Femur (tissue), 1 donor: Measurements from ENCODE around the gene PPP1R12B.
"Not testable (repeated sequence)": the region's sequence is repeated elsewhere in the genome, so short reads cannot be mapped to it uniquely, and the experiment has no call there.

ENCODE experiments used
- DNase-seq: peaks from one replicate; pipeline ENCODE4 v3.0.0-alpha.2; 2017

The PPP1R12B gene

DNA sequence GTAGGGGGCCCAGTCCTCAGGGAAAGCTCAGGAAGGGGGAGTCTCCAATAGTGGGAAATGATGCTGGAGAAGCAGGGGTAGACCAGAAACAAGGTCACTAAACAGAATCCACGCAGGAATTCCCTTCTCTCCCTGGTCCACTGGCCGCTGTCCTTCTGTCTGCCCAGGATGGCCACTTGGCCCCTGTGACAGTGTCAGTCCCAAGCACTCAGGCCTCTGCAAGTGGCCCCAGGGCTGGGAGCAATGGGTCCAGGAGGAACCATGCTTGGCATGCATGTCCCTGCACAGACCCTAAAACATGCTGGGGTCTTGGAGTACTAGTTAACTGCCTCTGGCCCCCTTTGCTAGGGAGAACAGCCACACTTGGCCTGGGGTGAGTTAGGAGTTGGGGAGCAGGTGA, 271.5 kb downstream of the PPP1R12B start:
- not testable (repeated sequence) for DNase-seq

DNA sequence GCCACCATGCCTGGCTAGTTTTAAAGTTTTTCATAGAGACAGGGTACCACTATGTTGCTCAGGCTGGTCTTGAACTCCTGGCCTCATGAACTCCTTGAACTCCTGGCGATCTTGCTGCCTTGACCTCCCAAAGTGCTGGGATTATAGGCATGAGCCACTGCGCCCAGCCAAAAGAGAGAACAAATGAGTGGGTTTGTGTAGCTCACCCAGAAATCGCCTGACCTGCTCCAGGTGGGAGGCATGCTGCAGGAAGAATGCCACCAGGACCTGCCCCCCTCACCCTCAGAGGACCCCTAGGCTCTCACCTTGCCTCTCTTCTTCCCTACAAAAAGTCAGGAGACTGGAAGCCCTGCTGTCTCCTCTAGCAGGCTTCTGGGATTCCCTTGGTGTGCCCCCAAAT, 272.9 kb downstream of the PPP1R12B start:
- no peak for DNase-seq

DNA sequence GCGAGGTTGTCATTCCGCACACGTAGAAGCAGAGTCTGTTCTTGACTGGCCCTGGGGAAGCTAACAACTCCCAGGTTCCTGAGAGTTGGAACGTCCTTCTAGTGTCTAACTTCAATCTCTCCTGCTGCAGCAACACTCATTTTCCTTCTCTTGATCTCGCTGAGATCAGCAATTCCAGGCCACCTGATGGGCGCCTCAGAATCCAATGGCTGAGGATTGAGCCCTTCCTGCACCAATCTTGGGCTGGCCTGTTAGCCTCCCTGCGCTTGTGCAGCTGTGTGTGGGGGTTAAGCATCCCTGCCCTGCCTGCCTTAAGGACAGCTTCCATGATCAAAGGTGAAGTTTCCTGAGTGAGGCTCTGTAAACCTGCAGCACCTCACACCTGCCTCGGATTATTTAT, 273.9 kb downstream of the PPP1R12B start:
- DNase-seq: no peak

DNA sequence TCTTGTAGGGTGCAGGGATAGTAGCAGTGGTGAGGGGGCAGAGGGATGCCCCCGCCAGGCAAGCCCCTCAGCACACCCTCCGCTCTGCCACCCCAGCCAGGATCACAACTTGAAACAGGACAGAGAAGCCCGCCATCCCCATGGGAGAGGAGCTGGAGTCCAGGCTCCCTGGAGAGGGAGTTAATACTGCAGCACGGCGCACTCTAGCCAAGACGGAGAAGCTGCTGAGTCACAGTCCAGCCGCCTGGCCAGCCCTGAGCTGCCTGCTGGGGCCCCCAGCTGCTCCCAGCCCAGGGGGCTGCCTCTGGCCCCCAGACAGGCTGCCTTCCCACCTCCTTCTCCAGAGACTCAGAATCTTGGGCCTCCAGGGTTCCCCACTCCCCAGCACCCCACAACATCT, 274.6 kb downstream of the PPP1R12B start:
- DNase-seq: no peak

DNA sequence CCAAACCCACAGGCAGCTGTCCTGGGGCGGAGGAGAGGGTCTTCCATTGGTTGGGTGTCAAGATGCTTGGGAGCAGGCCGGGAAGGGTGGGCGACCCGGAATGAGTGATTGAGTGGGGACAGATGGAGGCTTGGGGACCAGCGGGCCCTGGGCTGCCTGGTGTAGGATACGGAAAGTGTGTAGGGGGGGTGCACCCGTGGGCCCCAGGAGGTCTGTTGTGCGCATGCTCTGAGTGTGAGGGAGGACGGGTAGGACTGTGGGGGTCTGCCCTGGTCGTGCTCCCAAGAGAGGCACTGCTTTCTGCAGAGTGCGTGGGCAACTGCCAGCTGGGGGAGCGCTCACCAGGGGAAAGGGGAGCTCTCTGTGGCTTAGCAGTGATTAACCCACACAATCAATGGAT, 275.0 kb downstream of the PPP1R12B start:
- not testable (repeated sequence) for DNase-seq

DNA sequence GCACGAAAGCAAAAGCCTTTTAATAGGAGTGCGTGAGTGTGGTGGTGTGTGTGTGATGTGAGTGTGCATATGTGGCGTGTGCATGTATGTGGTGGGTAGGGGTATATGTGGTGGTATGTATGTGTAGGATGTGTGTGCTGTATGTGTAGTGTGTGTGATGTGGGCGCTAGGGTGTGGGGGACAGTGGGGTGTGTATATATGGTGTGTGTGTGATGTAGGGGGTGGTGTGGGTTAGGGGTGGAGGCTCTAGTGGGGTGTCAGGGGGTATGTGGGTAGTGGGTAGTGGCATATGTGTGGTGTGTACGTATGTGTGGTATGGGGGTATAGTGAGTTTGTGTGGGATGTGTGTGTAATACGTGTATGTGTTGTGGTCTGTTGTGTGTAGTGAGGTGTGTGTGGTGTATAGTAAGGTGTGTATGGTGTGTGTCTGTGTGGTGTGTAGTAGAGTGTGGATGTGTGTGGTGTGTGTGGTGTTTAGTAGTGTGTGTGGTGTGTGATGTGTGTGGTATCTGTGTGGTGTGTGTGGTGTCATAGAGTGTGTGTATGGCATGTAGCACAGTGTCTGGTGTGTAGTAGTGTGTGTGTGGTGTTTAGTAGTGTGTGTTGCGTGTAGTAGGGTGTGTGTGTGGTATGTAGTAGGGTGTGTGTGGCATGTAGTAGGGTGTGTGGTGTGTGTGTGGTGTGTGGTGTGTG, 275.7 kb downstream of the PPP1R12B start:
- no peak for DNase-seq

DNA sequence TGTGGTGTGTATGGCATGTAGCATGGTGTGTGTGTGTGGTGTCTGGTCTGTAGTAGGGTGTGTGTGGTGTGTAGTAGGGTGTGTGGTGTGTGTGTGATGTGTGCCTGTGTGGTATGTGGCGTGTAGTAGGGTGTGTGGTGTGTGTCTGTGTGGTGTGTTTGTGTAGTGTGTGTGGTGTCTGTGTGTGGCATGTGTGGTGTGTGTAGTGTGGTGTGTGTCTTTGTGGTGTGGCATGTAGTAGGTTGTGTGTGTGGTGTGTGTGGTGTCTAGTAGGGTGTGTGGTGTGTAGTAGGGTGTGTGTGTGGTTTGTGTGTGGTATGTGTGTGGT, 276.2 kb downstream of the PPP1R12B start:
- DNase-seq: no peak

DNA sequence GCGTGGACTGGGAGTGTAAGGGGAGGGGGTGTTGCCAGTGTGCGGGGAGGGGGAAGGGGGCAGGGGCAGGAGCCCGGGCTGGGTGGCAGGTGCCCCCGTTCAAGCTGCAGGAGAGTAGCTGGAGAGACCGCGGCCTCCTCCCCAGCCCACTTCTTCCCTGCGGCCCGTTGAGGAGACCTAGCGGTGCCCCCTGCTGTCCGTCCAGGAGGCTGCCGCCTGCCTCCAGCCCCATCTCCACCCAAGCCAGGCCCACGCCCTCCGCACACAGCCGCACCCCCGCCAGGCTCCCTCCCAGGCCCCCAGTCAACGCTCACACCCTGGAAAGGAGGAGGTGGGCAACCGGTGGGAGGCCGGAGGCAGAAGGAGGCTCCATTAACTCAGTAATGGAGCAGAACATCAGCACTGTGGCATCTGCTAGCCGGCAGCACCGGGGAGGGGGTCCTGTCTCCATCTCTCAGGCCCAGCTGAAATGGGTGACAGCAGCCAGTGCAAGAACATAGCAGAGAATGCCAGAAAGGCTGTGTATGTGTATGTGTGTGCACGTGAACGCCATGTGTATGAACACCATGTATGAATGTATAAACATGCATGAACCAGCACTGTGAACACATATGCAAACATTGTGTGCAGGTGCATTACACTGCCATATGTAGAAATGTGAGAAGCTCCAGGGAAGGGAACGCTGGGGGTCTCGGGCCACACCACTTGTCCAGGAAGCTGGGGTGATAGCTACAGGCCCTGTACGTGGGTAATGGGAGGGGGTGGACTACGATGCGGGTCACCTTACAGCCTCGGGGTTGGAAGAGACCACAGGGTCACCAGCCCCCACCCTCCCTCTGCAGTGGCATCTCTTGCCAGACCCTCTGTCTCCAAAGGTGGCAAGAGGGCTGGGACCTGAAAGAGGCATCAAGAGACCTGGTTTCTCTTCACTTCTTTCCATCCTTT, 277.2 kb downstream of the PPP1R12B start:
- peak; percentile 73 for DNase-seq

DNA sequence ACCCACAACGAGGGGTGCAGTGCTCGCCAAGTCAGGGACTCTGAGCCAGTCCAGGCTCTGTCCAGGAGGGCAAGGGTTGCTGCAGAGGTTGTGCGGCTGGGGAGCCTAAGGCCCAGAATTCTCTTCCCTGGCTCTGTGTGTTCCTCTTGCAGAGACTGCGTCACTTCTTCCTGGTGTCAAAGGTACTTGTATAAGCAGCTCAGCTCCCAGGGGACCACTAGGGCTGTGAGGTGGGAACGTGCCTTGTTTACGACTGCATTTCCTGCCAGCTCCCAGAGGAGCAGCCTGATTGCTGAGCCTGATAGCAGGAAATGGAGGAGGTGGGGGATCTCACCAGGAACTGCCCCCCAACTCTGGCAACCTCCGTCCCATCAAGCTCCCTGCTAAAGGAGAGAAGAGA, 278.5 kb downstream of the PPP1R12B start:
- not testable (repeated sequence) for DNase-seq

DNA sequence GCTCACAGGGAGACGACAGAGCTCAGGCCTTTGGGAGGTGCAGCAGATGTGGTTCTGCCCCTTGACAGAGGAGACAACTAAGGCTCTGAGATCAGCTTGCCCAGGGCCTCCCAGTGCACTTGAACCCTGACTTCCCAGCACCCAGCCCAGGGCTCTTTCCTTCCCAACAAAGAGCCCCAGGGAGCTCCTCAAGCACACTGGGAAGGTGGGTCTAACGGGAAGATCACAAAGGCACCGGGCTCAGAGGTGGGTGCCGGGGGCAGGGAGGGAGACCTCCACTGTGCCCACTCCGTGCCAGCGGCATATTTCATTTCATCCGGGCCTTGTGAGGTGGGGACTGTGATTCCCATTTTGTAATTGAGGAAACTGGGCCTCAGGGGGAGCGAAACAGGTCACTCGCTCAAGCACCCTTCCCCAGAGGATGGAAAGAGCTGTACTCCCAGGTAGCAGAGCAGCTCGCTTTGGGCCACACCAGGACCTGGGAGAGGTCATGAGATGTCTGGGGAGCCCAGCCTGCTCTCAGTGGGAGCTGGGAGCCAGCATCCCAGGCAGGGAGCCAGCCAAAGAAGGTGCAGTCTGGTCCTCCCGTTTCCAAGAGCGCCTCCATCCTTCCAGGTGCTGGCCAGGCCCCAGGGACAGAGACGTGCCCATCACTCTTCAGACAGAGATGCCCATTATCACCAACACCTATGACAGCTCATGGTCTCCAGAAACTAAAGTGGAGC, 279.5 kb downstream of the PPP1R12B start:
- no peak for DNase-seq

DNA sequence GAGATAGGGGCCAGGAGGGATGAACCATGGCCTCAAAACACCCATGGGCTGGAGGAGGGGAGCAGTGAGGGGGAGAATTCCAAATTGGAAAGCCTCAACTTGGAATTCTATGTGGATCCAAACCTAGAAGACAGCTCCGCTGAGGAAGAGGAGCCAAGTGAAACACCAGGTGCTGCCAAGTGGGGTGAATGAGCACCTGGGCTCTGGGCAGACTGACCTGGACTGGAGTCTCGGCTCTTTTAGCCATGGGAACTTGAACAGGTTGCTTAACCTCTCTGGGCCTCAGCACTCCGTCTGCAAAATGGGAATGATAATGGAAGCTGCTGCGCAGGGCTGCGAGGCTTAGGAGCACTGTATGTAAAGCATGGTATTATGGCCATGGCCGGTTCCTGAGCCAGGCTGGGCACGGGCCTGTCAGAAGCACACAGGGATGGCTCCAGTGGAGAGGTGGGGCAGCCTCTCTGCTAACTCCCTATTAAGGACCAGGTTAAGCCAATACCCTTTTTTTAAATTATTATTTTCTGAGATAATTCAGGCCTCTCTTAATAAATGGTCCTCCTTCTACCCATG, 280.2 kb downstream of the PPP1R12B start:
- DNase-seq: no peak

DNA sequence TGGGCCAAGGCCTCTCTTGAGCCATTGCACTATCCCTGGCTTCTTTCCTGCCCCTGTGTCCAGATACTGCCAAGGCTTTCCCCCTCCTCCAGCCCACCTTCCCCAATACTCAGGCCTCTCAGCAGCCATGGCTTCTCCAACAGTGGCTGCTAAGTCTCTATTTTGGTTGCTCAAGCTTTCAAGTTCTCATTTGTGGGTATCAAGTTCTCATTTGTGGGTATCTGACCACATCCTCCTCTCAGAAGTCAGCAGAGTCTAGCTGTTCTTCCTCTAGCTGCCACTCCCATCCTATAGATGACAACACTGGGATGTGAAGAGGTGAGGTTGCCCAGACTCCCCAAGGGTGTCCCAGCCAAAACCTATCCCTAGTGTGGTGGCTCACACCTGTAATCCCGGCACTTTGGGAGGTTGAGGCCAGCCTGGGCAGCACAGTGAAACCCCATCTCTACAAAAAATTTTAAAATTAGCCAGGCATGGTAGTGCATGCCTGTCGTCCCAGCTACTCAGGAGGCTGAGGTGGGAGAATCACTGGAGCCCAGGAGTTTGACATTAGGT, 280.8 kb downstream of the PPP1R12B start:
- not testable (repeated sequence) for DNase-seq

DNA sequence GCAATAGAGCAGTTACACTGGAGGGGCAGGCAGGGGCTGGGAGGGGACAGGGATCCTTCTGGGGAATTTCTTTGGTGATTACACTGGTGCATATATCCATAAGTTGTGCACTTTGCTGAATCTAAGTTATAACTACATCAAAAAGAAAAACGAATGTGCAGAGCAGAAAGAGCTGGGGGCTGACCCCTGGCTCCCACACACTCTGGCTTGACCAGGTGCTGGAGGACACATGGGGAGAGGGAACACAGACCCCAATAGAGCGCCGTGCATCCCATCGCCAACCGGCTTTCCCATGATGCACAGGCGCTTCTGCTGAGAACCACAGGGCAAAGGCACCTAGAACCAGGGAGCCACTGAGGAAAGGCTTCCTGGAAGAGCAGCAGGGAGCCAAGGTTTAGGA, 281.6 kb downstream of the PPP1R12B start:
- not testable (repeated sequence) for DNase-seq

DNA sequence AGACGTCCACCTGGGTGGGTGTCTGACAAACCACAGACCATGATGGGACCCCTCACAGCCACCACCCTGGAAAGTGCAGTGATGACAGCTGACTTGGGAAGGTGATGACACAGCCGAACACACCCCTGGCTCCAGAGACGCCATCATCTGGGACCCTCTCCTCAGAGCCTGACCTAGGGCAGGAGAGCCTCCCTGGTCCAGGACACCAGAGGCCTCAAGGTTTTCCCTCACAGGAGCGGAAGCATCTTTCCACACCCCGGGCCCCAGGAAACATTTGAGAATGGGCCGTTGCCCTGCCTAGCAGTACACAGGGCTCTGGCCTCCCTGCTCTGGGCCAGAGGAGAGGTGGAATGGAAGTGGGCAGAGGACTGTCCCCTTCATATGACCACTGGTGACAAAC, 282.0 kb downstream of the PPP1R12B start:
- DNase-seq: no peak

DNA sequence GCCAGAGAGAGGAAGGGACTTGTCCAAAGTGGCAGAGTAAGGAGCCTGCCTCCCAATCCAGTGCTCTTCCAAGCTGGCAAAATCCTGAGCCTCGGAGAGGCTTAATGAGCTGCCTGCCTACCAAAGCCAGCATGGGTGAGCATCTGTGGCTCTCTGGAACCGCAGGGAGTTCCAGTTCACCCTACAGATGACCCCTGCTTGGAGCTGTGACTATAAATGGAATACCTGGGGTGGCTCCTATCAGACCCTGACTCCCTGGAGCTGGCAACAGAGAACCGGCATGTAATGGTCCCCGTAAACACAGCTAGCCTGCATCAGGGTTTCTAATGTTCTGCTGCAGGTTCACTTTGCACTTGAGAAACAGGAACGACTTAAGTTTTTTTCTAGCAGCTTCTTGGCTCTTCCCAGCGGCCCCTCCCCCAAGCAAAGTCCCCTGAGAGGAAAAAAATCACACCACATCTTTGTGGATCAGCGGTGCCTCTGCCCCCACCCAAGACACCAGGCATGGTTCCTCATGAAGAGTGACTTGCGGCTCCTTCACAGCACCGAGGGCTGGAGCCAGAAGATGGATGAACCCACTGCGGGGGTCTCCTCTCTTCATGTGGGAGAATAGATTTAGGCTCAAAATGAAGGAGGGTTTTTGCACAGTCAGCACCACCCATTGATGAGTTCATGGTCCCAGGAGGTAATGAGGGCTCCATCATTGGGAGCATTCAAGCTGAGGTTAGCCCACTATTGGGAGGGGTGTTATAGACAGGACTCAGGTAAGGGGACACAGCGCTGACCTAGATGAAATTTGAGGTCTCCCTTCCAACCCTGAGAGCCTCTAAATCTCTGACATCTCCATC, 282.8 kb downstream of the PPP1R12B start:
- no peak for DNase-seq

DNA sequence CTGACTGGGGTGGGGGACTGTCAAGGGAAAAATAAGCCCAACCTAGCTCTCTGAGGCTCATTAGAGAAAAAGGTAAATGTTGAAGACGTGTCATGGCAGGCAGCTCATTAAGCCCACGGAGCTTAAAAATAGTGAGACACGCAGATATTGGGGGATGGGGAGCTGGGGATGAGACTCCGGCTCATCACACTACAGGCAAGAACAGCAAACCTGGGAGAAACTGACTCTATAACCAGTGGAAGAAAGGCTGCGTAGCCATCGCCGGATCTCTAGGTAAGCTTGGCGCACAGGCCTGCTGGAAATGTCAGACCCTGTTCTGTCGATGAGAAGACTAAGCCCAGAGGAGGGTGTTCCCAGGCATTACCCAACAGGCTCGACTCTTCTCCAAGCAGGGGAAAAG, 283.7 kb downstream of the PPP1R12B start:
- no peak for DNase-seq

DNA sequence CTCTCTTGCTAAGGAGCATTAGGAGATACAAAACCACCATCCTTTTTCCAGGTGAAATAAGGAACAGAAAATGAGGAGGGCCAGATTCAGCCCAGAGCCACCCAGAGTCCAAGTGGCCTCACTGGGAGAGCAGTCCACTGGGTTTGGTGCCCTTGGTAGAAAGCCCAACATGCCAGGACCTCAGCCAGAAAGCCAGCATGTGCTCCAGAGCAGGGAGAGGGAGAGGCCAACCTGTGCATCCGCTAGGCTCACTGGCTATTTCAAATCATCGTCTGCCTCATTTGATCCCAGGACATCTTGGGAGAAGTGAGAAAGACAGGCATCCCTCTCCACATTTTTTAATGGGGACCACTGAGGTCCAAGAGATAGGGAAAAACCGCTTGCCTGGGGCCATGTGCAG, 287.7 kb downstream of the PPP1R12B start:
- not testable (repeated sequence) for DNase-seq

DNA sequence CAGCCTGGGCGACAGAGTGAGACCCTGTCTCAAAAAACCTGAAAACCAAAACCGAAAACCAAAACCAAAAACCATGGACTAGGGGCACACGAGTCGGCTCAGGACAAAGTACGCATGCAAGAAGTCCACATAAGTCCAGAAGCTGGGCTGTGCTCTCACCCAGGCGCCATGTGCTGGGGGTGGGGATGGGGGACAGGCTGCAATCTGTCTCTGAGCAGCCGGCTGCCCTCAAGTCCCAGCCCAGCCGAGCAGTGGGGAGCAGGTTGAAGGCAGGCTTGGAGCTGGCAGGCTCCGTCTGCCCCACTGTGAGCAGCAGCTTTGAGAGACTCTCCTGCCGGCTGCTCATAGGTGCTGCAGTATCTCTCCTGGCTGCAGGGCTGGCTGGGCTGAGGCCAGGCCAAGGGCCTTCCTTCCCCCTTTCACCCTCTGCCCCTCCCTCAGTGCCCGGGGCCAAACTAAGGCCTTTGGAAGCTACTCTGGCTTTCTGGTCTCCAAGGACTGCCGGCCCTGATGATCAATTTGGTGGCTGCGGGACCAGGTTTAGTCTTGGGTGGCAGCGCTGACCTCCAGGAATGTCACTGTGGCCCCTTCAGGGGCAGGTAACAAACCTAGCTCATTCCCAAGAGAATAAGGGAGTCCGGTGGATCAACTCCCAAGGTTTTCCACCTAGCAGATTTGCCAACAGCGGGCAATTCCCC, 289.0 kb downstream of the PPP1R12B start:
- DNase-seq: not testable (repeated sequence)

DNA sequence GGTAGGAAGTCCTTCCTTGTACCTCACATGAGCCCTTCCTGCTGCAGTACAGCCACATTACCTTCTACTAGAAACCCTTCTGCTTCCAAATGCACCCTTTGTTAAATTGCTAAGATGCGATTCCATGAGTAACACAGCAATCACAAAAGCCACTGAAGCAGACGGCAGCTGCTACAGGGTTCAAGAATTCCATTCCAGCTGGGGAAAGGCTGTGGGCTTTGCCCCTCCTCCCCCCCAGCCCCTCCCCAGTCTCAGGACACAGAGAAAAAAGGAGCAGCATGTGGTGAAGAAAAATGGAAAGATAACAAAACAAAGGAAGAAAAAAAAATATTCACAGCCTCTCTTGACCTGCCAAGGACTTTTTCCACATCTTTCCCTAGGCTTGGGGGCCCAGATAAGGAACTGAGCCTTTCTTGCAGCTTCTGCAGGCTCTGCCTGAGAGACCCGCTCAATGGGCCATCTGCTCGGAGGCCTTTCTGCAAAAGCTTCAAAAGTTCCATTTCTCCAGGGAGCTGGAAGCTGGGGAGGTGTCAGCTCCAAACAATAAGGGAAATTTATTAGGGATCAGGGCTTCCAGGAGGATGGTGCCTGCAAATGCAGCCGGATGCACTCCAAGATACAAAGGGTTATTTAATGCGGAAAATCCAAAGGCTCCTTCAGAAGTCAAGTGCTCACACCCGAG, 289.7 kb downstream of the PPP1R12B start:
- no peak for DNase-seq

DNA sequence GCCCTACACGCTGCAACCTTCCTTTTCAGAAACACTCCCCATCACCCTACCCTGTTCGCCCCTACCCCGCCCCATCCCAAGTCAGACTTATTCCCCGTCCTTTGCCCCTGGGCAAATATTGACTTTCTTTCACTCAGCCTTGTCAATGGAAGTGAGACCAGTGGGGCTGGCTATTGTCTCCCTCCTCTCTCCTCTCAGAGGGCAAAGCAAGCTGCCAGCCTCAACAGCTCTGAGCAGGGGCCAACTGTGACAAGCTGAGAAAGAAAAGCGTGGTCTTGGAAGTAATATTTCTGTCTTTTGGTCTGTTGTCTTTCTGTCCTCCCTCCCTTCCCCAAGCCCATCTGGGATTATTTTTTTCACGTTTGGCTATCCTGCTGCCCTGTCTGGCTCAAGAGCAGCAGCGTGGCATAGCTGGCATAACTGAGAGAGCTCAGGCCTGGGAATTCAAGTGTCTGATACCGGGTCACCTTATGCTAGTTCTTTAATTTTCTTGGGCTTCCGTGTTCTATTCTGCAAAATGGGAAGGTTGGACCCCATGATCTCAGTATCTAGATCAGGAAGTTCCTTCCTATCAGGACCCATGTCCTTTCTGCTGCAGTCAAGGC, 290.3 kb downstream of the PPP1R12B start:
- not testable (repeated sequence) for DNase-seq
